Activated effector memory CD4-positive, alpha-beta T cell treated with Interleukin-2 at 50 U/mL for 16 hours (primary cell): Measurements from ENCODE around the gene TOP3A.
"Not testable (repeated sequence)": the region's sequence is repeated elsewhere in the genome, so short reads cannot be mapped to it uniquely, and the experiment has no call there.

Experiments used
- DNase-seq: peaks from one replicate; pipeline ENCODE4 v3.0.0-alpha.2; 2020

Gene TOP3A

GRCh38 chr17:18324140-18325050 lies 9.6 kb upstream of the TOP3A start:
- DNase-seq: no peak

GRCh38 chr17:18323507-18324139 lies 8.8 kb upstream of the TOP3A start:
- DNase-seq: no peak

- DNase-seq: no peak
These were observed 8.2 kb upstream of the TOP3A start for GRCh38 chr17:18323007-18323406.

GRCh38 chr17:18322522-18322921 lies 7.7 kb upstream of the TOP3A start:
- no peak for DNase-seq

GRCh38 chr17:18321309-18321708 lies 6.5 kb upstream of the TOP3A start:
- DNase-seq: no peak

GRCh38 chr17:18320301-18320700 lies 5.5 kb upstream of the TOP3A start:
- DNase-seq: no peak

GRCh38 chr17:18319604-18320256 lies 4.9 kb upstream of the TOP3A start:
- no peak for DNase-seq

GRCh38 chr17:18318771-18319450 lies 4.1 kb upstream of the TOP3A start:
- no peak for DNase-seq

GRCh38 chr17:18318117-18318516 lies 3.3 kb upstream of the TOP3A start:
- DNase-seq: no peak

GRCh38 chr17:18315961-18316360 lies 1.2 kb upstream of the TOP3A start:
- DNase-seq: no peak

- no peak for DNase-seq
These were observed 748 bp upstream of the TOP3A start for GRCh38 chr17:18315562-18315922.

GRCh38 chr17:18314059-18314730 lies 599 bp downstream of the TOP3A start:
- no peak for DNase-seq

GRCh38 chr17:18309202-18309601 lies 5.6 kb downstream of the TOP3A start:
- no peak for DNase-seq

GRCh38 chr17:18303206-18303605 lies 11.6 kb downstream of the TOP3A start:
- not testable (repeated sequence) for DNase-seq

GRCh38 chr17:18300725-18301480 lies 13.9 kb downstream of the TOP3A start:
- DNase-seq: no peak

- DNase-seq: not testable (repeated sequence)
These were observed 16.7 kb downstream of the TOP3A start for GRCh38 chr17:18298061-18298460.

- no peak for DNase-seq
These were observed 22.9 kb downstream of the TOP3A start for GRCh38 chr17:18291718-18292540.

- DNase-seq: no peak
These were observed 29.5 kb downstream of the TOP3A start for GRCh38 chr17:18285296-18285695.

GRCh38 chr17:18281788-18282187 lies 33.0 kb downstream of the TOP3A start:
- DNase-seq: no peak

GRCh38 chr17:18280766-18281371 lies 33.9 kb downstream of the TOP3A start:
- DNase-seq: no peak

- DNase-seq: no peak
These were observed 34.5 kb downstream of the TOP3A start for GRCh38 chr17:18280249-18280648.
